HCT116 (cell line): ENCODE data around the gene ZNF239. TPM values are rescaled to one million over a fixed set of nuclear protein-coding genes. Genes with fewer than 3 reads are reported as not detected.

Experiments
- ATAC-seq: fragments of 200-7000 bp; cut with Tn5 transposase; 2 replicates; pipeline ENCODE4 v1.9.1; 2020; ENCODE audit warnings: mild to moderate bottlenecking, moderate library complexity
- BruUV-seq: library from RNA; stranded (reverse); fragments of 400-500 nt; replicated peaks from 2 replicates; lab custom pipeline; 2021; lab: Mats Ljungman, UMichigan
- CTCF ChIA-PET: fragments of 300-600 bp; sonication (Branson Sonifier 250); formaldehyde crosslinking; loops from one replicate; lab custom pipeline; 2021; ENCODE audit warnings: antibody characterized with exemption; lab: Charles Lee
- POLR2A ChIA-PET: fragments of 300-600, 350-600 bp; sonication (Branson Sonifier 250); formaldehyde crosslinking; loops from one replicate; lab custom pipeline; 2021; ENCODE audit warnings: antibody characterized with exemption; lab: Charles Lee
- RAD21 ChIA-PET, 2 experiments: fragments of 300-600 bp; sonication (Branson Sonifier 250); formaldehyde crosslinking; loops; one replicate each; lab custom pipeline; 2023; ENCODE audit warnings: low total read pairs in 2 of 2; ENCODE audit not compliant: uncharacterized antibody in 2 of 2, unreplicated experiment in 2 of 2, low non-redundant PET in 1 of 2; lab: Charles Lee
- DNase-seq: peaks from one replicate; pipeline ENCODE4 v3.0.0-alpha.2; 2010; ENCODE audit warnings: low read depth, low spot score
- H2AFZ ChIP-seq: fragments of 200-600 bp; shearing (Covaris generic), sonication (generic); 2 replicates; pipeline ENCODE4 v1.6.1; 2017; ENCODE audit warnings: low read depth, mixed run types, mixed read lengths, antibody characterized with exemption, low read length; ENCODE audit not compliant: poor library complexity, severe bottlenecking
- H3K27ac ChIP-seq: 2 replicates; pipeline ENCODE4 v1.5.1; 2012; ENCODE audit warnings: low read depth, low read length
- H3K27me3 ChIP-seq: fragments of 200-600 bp; sonication (generic); 2 replicates; pipeline ENCODE4 v1.6.1; 2016; ENCODE audit warnings: mixed run types, low read length, mixed read lengths; ENCODE audit not compliant: insufficient read depth
- H3K36me3 ChIP-seq, 2 experiments: fragments of 200-500 bp in 1 of 2; fragments of 200-600 bp in 1 of 2; sonication (Bioruptor generic) in 1 of 2; sonication (generic) in 1 of 2; 2 replicates each; pipeline versions ENCODE4 v1.5.1 to v1.6.1; 2014 to 2016; ENCODE audit warnings: low read length in 2 of 2, inconsistent platforms in 1 of 2, mixed read lengths in 1 of 2, mixed run types in 1 of 2; ENCODE audit not compliant: insufficient read depth in 2 of 2, control insufficient read depth in 1 of 2
- H3K4me1 ChIP-seq, 2 experiments: fragments of 200-600 bp in 1 of 2; sonication (generic) in 1 of 2; 2 replicates each; pipeline versions ENCODE4 v1.5.1 to v1.6.1; 2012 to 2017; ENCODE audit warnings: low read length in 2 of 2, inconsistent platforms in 1 of 2, mild to moderate bottlenecking in 1 of 2, mixed read lengths in 1 of 2, mixed run types in 1 of 2, moderate library complexity in 1 of 2; ENCODE audit not compliant: insufficient read depth in 2 of 2, control insufficient read depth in 1 of 2
- H3K4me2 ChIP-seq: fragments of 200-600 bp; sonication (generic); 2 replicates; pipeline ENCODE4 v1.6.1; 2017; ENCODE audit warnings: mixed run types, low read length, mixed read lengths
- H3K4me3 ChIP-seq, 2 experiments: fragments of 200-600 bp in 1 of 2; sonication (generic) in 1 of 2; replicated peaks in 1 of 2; 2 replicates each; pipeline ENCODE4 v1.5.1; 2011 to 2016; ENCODE audit warnings: low read length in 2 of 2, control low read depth in 1 of 2, low read depth in 1 of 2, mild to moderate bottlenecking in 1 of 2, mixed read lengths in 1 of 2, mixed run types in 1 of 2
- H3K79me2 ChIP-seq: fragments of 200-600 bp; sonication (generic); 2 replicates; pipeline ENCODE4 v1.6.1; 2017; ENCODE audit warnings: mild to moderate bottlenecking, mixed run types, low read length, moderate library complexity, mixed read lengths; ENCODE audit not compliant: insufficient read depth
- H3K9ac ChIP-seq: fragments of 200-600 bp; sonication (generic); 2 replicates; pipeline ENCODE4 v1.6.1; 2016; ENCODE audit warnings: low read length, mixed read lengths
- H3K9me2 ChIP-seq: fragments of 200-600 bp; sonication (generic), shearing (Covaris generic); 2 replicates; pipeline ENCODE4 v1.6.1; 2017; ENCODE audit warnings: mixed run types, mild to moderate bottlenecking, moderate library complexity; ENCODE audit not compliant: insufficient read depth
- H3K9me3 ChIP-seq, 2 experiments: fragments of 200-500 bp in 1 of 2; fragments of 200-600 bp in 1 of 2; sonication (Bioruptor generic) in 1 of 2; sonication (generic) in 1 of 2; 2 replicates each; pipeline ENCODE4 v1.6.1; 2014 to 2017; ENCODE audit warnings: low read length in 2 of 2, mixed read lengths in 2 of 2, inconsistent platforms in 1 of 2, low read depth in 1 of 2, mild to moderate bottlenecking in 1 of 2, mixed run types in 1 of 2, moderate library complexity in 1 of 2; ENCODE audit not compliant: control insufficient read depth in 1 of 2, insufficient read depth in 1 of 2
- H4K20me1 ChIP-seq: fragments of 200-600 bp; sonication (generic), shearing (Covaris generic); 2 replicates; pipeline ENCODE4 v1.6.1; 2017; ENCODE audit warnings: mixed run types, mild to moderate bottlenecking, moderate library complexity; ENCODE audit not compliant: insufficient read depth
- FOSL1 ChIP-seq: IDR thresholded peaks from 2 replicates; pipeline ENCODE4 v1.6.1; 2012; ENCODE audit warnings: low read depth
- TCF7L2 ChIP-seq: IDR thresholded peaks from 2 replicates; pipeline ENCODE4 v1.7.0; 2011; ENCODE audit warnings: borderline replicate concordance, inconsistent platforms; ENCODE audit not compliant: insufficient read depth, insufficient read length; ENCODE audit errors: extremely low read depth
- ZBTB33 ChIP-seq: IDR thresholded peaks from 2 replicates; pipeline ENCODE4 v1.6.1; 2011; ENCODE audit warnings: mild to moderate bottlenecking, low read length, moderate library complexity; ENCODE audit not compliant: insufficient replicate concordance; ENCODE audit errors: extremely low read depth
- intact Hi-C: fragments of 100-400 bp; cut with micrococcal nuclease; formaldehyde crosslinking; loops from 2 replicates; pipeline ENCODE4 v1.10.0; 2022
- total RNA-seq: library from RNA; stranded (reverse); gene quantifications from one replicate; pipeline ENCODE4 v1.2.1, GENCODE V29; 2021; ENCODE audit not compliant: unreplicated experiment

Gene ZNF239
- total RNA-seq, 1 experiment from 2014 or later = 4.4 TPM

- intact Hi-C loops = no loop called here
These were observed 47.6 kb upstream of the ZNF239 start for GRCh38 chr10:43622038-43622437.

GRCh38 chr10:43619368-43619767, 45.0 kb upstream of the ZNF239 start:
- TF ChIP-seq FOSL1 = no peak
- TF ChIP-seq, all 23 proteins: peak for 0
- no TSS peak for BruUV-seq
- no peaks in the 10 kb centered on the region for H3K27me3 ChIP-seq
- H3K9me3 ChIP-seq = peaks cover 7 to 33% of the 10 kb centered on the region in 2 experiments; a peak in 3 of 4 replicates
- H3K9ac ChIP-seq = no peak overlapping the region
- peaks cover 0 to 4% of the 10 kb centered on the region in 2 experiments; a peak in 2 of 4 replicates for H3K4me1 ChIP-seq
- H3K9me2 ChIP-seq = no peaks in the 10 kb centered on the region
- H2AFZ ChIP-seq = no peak overlapping the region
- DNase-seq = no peak
- no peak for ATAC-seq
- no peaks in the 10 kb centered on the region for H3K79me2 ChIP-seq
- CTCF ChIA-PET = no interaction called here
- H3K4me2 ChIP-seq = no peak overlapping the region
- H3K4me3 ChIP-seq = no peak overlapping the region
- no peaks in the 10 kb centered on the region for H4K20me1 ChIP-seq
- no peak overlapping the region for H3K27ac ChIP-seq
- intact Hi-C loops = no loop called here
- RAD21 ChIA-PET = no interaction called here
- H3K36me3 ChIP-seq = peaks cover 4 to 11% of the 10 kb centered on the region in 2 experiments
- POLR2A ChIA-PET = no interaction called here

More at GRCh38 chr10:43622038-43622437, 47.6 kb upstream of the ZNF239 start:
- TF ChIP-seq TCF7L2 (no peak), ZBTB33 (no peak)
- TF ChIP-seq, all 23 proteins: peak for 0
- H2AFZ ChIP-seq = no peak overlapping the region
- H3K27me3 ChIP-seq = no peaks in the 10 kb centered on the region
- H3K4me1 ChIP-seq = peaks cover 0 to 4% of the 10 kb centered on the region in 2 experiments; a peak in 2 of 4 replicates
- ChIA-PET RAD21 (no interaction called here), CTCF (no interaction called here), POLR2A (no interaction called here)
- H3K9me2 ChIP-seq = no peaks in the 10 kb centered on the region
- no peak overlapping the region for H3K4me2 ChIP-seq
- DNase-seq (no peak), ATAC-seq (no peak)
- H4K20me1 ChIP-seq = no peaks in the 10 kb centered on the region
- BruUV-seq = no TSS peak
- no peak overlapping the region for H3K9ac ChIP-seq
- peaks cover 2 to 8% of the 10 kb centered on the region in 2 experiments; a peak in 3 of 4 replicates for H3K9me3 ChIP-seq
- H3K36me3 ChIP-seq = no peaks in the 10 kb centered on the region; a peak in 1 of 4 replicates
- no peak overlapping the region for H3K27ac ChIP-seq
- H3K79me2 ChIP-seq = no peaks in the 10 kb centered on the region
- H3K4me3 ChIP-seq = no peak overlapping the region
